VCaP (cell line): Measurements from ENCODE around the gene TTC34.
"Not testable (repeated sequence)": the region's sequence is repeated elsewhere in the genome, so short reads cannot be mapped to it uniquely, and the experiment has no call there.

Experiments
- H3K27ac ChIP-seq: fragments of 450-650 bp; 2 replicates; pipeline ENCODE4 v1.5.1; 2017
- CTCF ChIP-seq: fragments of 450-650 bp; conservative IDR thresholded peaks from 2 replicates; pipeline ENCODE4 v1.5.1; 2017; ENCODE audit warnings: mild to moderate bottlenecking, moderate library complexity

Gene TTC34

GRCh38 chr1:2781627-2782026, 19.9 kb downstream of the TTC34 start:
- H3K27ac ChIP-seq, result no peak overlapping the region
- no peak for TF ChIP-seq CTCF

- peak overlapping the region; percentile 27; the same call in 1 of the 2 replicates for H3K27ac ChIP-seq
- TF ChIP-seq CTCF, result no peak
Observed at GRCh38 chr1:2778220-2778592, 23.3 kb downstream of the TTC34 start.

GRCh38 chr1:2777424-2778219, 23.9 kb downstream of the TTC34 start:
- peak overlapping the region; percentile 27; the same call in 1 of the 2 replicates for H3K27ac ChIP-seq
- TF ChIP-seq CTCF, result no peak

GRCh38 chr1:2775333-2775732, 26.2 kb downstream of the TTC34 start:
- H3K27ac ChIP-seq, result not testable (repeated sequence)

- not testable (repeated sequence) for H3K27ac ChIP-seq
Observed at GRCh38 chr1:2768052-2768451, 33.4 kb downstream of the TTC34 start.

GRCh38 chr1:2759433-2759832, 42.1 kb downstream of the TTC34 start:
- not testable (repeated sequence) for H3K27ac ChIP-seq

- not testable (repeated sequence) for H3K27ac ChIP-seq
Observed at GRCh38 chr1:2757519-2757918, 44.0 kb downstream of the TTC34 start.

- not testable (repeated sequence) for H3K27ac ChIP-seq
Observed at GRCh38 chr1:2755426-2755825, 46.1 kb downstream of the TTC34 start.

- not testable (repeated sequence) for H3K27ac ChIP-seq
Observed at GRCh38 chr1:2754597-2754996, 46.9 kb downstream of the TTC34 start.

GRCh38 chr1:2752503-2752902, 49.0 kb downstream of the TTC34 start:
- H3K27ac ChIP-seq, result not testable (repeated sequence)

GRCh38 chr1:2751866-2752265, 49.6 kb downstream of the TTC34 start:
- not testable (repeated sequence) for H3K27ac ChIP-seq

- H3K27ac ChIP-seq, result not testable (repeated sequence)
Observed at GRCh38 chr1:2750766-2751730, 50.4 kb downstream of the TTC34 start.

- not testable (repeated sequence) for H3K27ac ChIP-seq
Observed at GRCh38 chr1:2750041-2750680, 51.3 kb downstream of the TTC34 start.

- H3K27ac ChIP-seq, result not testable (repeated sequence)
Observed at GRCh38 chr1:2748626-2749025, 52.9 kb downstream of the TTC34 start.

- not testable (repeated sequence) for H3K27ac ChIP-seq
Observed at GRCh38 chr1:2694796-2695195, 106.7 kb downstream of the TTC34 start.

- not testable (repeated sequence) for H3K27ac ChIP-seq
Observed at GRCh38 chr1:2690180-2690579, 111.3 kb downstream of the TTC34 start.

- not testable (repeated sequence) for H3K27ac ChIP-seq
Observed at GRCh38 chr1:2688336-2688665, 113.2 kb downstream of the TTC34 start.
